Spleen (tissue), 11 donors: ENCODE measurements around the gene CDK5RAP3. TPM values are rescaled to one million over a fixed set of nuclear protein-coding genes. Genes with fewer than 3 reads are reported as not detected.

Experiments
- DNase-seq: peaks from one replicate; pipeline ENCODE4 v3.0.0-alpha.2; 2020
- H3K27ac ChIP-seq, 8 donors: fragments of 200-600 bp; sonication (generic) in 7 of 8; 1 replicate in 4 of 8; 2 replicates in 4 of 8; pipeline versions ENCODE4 v1.5.0 to v1.8.0; 2016 to 2021; ENCODE audit warnings: inconsistent platforms in 4 of 8, mild to moderate bottlenecking in 4 of 8, moderate library complexity in 1 of 8
- H3K27me3 ChIP-seq, 7 donors: fragments of 200-600 bp; sonication (generic) in 6 of 7; replicated peaks in 1 of 7; 1 replicate in 4 of 7; 2 replicates in 3 of 7; pipeline versions ENCODE4 v1.5.0 to v1.8.0; 2016 to 2021; ENCODE audit warnings: inconsistent platforms in 3 of 7, mild to moderate bottlenecking in 1 of 7
- H3K36me3 ChIP-seq, 6 donors: fragments of 200-600 bp; sonication (generic) in 5 of 6; 1 replicate in 4 of 6; 2 replicates in 2 of 6; pipeline versions ENCODE4 v1.5.0 to v1.8.0; 2016 to 2021; ENCODE audit warnings: inconsistent platforms in 2 of 6
- H3K4me1 ChIP-seq, 6 donors: fragments of 200-600 bp; sonication (generic) in 5 of 6; 1 replicate in 3 of 6; 2 replicates in 3 of 6; pipeline versions ENCODE4 v1.5.0 to v1.8.0; 2016 to 2021; ENCODE audit warnings: inconsistent platforms in 3 of 6
- H3K4me3 ChIP-seq, 8 donors: fragments of 200-600 bp; sonication (generic) in 7 of 8; 1 replicate in 4 of 8; 2 replicates in 4 of 8; pipeline versions ENCODE4 v1.5.0 to v1.8.0; 2016 to 2021; ENCODE audit warnings: inconsistent platforms in 4 of 8, mild to moderate bottlenecking in 4 of 8, moderate library complexity in 2 of 8
- H3K9me3 ChIP-seq, 8 donors: fragments of 200-600 bp; sonication (generic) in 7 of 8; 1 replicate in 4 of 8; 2 replicates in 4 of 8; pipeline versions ENCODE4 v1.5.0 to v1.8.0; 2016 to 2021; ENCODE audit warnings: inconsistent platforms in 4 of 8
- POLR2A ChIP-seq, 3 donors: fragments of 450-650 bp; IDR thresholded peaks; one replicate each; pipeline ENCODE4 v1.5.1; 2017; ENCODE audit warnings: antibody characterized with exemption in 3 of 3, mild to moderate bottlenecking in 1 of 3
- POLR2AphosphoS5 ChIP-seq, 3 donors: sonication (generic); formaldehyde crosslinking; IDR thresholded peaks; one replicate each; pipeline ENCODE4 v1.5.1; 2017; ENCODE audit warnings: antibody characterized with exemption in 3 of 3
- WGBS, 5 donors: extraction: QIAGEN DNeasy Blood & Tissue Kit in 3 of 5; methylation state at CpG; one replicate each; pipeline versions ENCODE4 v1.1.5 to v1.1.7; 2013 to 2018; 5-methylcytosine and 5-hydroxymethylcytosine counted together
- intact Hi-C: fragments of 100-400 bp; cut with DNase I; formaldehyde crosslinking; loops from one replicate; pipeline ENCODE4 v1.15.0; 2023; ENCODE audit warnings: low total_unique reads
- polyA plus RNA-seq, 3 donors: library from polyadenylated mRNA; stranded (reverse); fragments of 200-250 nt; gene quantifications; one replicate each; pipeline ENCODE4 v1.2.1, GENCODE V29; 2013
- total RNA-seq, 7 donors: library from RNA; depleted of rRNA in 3 of 7; stranded (reverse); fragments of >200 nt in 3 of 7; fragmentation: NEBNext Ultra II Directional in 4 of 7; extraction: Animal tissue kit (Norgen Biotek cat#: 25700) in 4 of 7; gene quantifications; one replicate each; pipeline versions ENCODE4 v1.1.0 to v1.2.1, GENCODE V29; 2016 to 2021
- TF ChIP-seq, protein P1 (sequence below), 11 experiments: fragments of 200-600 bp in 7 of 11; fragments of 450-650 bp in 4 of 11; sonication (generic) in 4 of 11; IDR thresholded peaks in 8 of 11; conservative IDR thresholded peaks in 3 of 11; 1 replicate in 7 of 11; 2 replicates in 4 of 11; pipeline versions ENCODE4 v1.4.0 to v1.8.0; 2016 to 2021; ENCODE audit warnings: antibody characterized with exemption in 11 of 11, inconsistent platforms in 4 of 11, mild to moderate bottlenecking in 1 of 11
- donor health status: healthy with polysubstance abuse.
- donor health status: DM: no; HTN: no; CAD: no; lungs with moderate emphysema.
- donor health status: DM: no; HTN: no; CAD: no.
- donor health status: Bipolar disorder and iron deficiency.
- donor health status: healthy.
- donor health status: DM: no; HTN: no; CAD: no.
- donor health status: DM: yes; HTN: yes; CAD: no.

The CDK5RAP3 gene
- total and polyA plus RNA-seq, 10 donors: 216 to 1,020 (median 261) TPM

DNA sequence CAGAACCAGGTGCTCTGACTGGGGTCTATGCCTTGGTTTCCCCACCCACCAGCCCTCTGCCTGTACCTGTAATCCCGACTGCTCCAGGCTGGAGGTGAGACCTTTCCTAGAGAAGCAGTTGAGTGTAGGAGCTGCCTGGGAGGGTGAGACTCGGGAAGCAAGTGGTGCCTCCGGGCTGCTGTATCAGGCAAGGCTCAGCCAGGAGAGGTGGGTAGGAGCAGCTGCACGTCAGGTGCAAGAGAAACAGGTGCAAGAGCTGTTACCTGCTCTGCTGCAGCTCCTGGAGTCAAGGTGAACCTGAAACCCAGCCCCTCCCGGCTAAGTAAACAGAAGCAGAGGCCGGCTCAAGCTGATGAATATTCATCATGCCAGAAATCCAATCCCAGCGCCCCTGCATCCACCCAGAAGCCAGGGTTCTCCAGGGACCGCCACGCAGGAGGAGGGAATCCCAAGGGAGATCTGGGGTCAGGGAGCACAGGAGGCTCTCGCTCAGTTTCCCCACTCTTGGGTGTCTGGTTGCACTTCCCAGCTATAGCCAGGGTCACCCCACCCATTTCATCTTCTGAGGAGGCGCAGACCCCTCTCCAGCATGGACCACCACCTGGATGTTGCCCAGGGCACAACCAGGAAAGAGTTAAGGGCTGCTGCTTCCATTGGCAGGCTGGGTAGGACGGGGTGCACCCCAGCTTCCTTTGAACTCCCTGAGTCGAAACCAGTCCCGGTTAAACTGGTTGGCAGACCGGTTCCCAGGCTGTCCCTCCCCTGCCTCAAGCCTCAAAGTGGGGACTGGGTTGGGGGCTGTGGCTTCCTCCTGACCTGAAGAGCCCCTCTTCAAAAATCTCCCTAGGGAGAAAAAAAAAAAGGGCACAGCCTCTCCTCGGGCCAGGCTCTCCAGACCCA, 13.1 kb upstream of the CDK5RAP3 start, which contains the start of gene PRR15L:
PRR15L (minus strand) TSS at position 293 of the 900 bp plus-strand sequence. CDS start 4,649 bp downstream, outside the sequence.
- Histone ChIP-seq H3K27me3 (no peaks in the 10 kb centered on the region), H3K9me3 (no peaks in the 10 kb centered on the region), H3K4me3 (no peak within 1 kb of the TSS), H3K27ac (no peak within 1 kb of the TSS), H3K4me1 (no peaks in the 10 kb centered on the region), H3K36me3 (peaks cover 0 to 2% (median 0%) of the 10 kb centered on the region in 6 donors)
- TF ChIP-seq POLR2A (IDR thresholded peaks at IDR 0.05) (no peak), POLR2AphosphoS5 (IDR thresholded peaks at IDR 0.05) (no peak)
- TF ChIP-seq, protein P1, sequence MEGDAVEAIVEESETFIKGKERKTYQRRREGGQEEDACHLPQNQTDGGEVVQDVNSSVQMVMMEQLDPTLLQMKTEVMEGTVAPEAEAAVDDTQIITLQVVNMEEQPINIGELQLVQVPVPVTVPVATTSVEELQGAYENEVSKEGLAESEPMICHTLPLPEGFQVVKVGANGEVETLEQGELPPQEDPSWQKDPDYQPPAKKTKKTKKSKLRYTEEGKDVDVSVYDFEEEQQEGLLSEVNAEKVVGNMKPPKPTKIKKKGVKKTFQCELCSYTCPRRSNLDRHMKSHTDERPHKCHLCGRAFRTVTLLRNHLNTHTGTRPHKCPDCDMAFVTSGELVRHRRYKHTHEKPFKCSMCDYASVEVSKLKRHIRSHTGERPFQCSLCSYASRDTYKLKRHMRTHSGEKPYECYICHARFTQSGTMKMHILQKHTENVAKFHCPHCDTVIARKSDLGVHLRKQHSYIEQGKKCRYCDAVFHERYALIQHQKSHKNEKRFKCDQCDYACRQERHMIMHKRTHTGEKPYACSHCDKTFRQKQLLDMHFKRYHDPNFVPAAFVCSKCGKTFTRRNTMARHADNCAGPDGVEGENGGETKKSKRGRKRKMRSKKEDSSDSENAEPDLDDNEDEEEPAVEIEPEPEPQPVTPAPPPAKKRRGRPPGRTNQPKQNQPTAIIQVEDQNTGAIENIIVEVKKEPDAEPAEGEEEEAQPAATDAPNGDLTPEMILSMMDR (IDR thresholded peaks at IDR 0.05 in 8 of 11, conservative IDR thresholded peaks at IDR 0.05 in 3 of 11): no peak
- no peak for DNase-seq
- intact Hi-C loops: no loop called here
- 57 to 79% (median 74%) methylated on average over 9 to 16 of the region's 16 CpGs for WGBS, 5 donors

DNA sequence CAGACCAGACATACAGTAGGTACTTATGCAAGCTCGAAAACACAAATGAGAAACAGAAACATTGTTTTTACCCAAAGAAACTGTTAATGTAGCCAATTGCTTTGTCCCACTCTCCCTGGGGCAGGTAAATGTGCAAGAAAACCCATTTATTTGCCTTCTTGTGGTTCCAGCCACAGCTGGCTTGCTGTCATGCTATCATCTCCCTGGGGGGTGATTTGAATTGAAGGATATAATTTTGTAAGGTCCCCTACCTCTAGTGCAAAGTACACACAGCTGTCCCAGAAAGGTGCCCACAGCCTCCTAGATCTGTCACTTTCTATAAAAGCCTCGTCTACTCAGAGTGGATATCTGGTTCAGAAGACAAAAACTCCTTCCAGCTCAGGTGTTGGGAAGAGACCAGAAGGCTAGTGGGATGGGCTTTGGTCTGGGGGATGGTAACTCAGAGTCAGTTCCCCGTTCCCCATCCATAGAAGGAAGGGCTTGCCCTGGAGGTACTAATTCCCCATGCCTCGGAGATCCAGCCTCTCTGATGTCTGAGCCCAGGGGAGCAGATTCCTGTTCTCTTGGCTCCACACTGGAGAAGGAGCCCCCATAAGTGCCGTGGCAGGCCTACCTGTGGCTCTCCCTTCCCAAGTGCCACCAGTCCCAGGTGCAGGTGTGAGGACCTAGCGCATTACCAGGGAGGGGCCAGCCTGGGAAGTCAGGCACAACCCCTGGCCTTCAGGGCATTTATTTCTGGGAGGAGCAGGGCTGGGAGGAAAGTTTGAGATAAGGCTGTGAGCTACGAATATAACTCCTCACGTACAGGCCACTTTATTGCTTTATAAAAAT, 10.9 kb upstream of the CDK5RAP3 start:
- intact Hi-C loops: no loop called here
- DNase-seq: no peak
- Histone ChIP-seq H3K36me3 (no peaks in the 10 kb centered on the region), H3K4me1 (no peaks in the 10 kb centered on the region), H3K27ac (no peak overlapping the region), H3K9me3 (no peaks in the 10 kb centered on the region), H3K27me3 (no peaks in the 10 kb centered on the region), H3K4me3 (no peak overlapping the region)
- TF ChIP-seq POLR2A (IDR thresholded peaks at IDR 0.05) (no peak), POLR2AphosphoS5 (IDR thresholded peaks at IDR 0.05) (no peak)
- TF ChIP-seq, protein P1 (IDR thresholded peaks at IDR 0.05 in 8 of 11, conservative IDR thresholded peaks at IDR 0.05 in 3 of 11): no peak
- WGBS, 5 donors: 67 to 81% (median 78%) methylated on average over 7 to 8 of the region's 8 CpGs

DNA sequence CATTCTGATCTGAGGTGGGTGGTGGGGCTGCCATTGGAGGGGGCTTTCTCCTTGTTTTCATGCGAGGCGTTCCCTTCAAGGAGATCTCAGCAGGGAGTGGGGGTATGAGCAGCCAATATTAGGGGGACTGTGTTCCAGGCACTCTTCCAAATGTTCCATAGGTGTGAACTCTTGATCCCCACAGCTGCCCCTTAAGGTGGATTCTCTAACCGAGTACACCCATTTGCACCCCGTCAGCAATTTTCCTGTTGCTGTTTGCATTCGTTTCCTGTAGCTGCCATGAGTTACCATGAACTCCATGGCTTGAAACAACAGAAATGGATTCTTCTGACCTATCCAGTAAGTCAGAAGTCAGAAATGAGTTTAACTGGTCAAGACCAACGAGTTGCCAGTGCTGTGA, 9.5 kb upstream of the CDK5RAP3 start:
- intact Hi-C loops: no loop called here
- no peak for DNase-seq
- Histone ChIP-seq H3K27ac (no peak overlapping the region), H3K4me1 (no peaks in the 10 kb centered on the region), H3K4me3 (no peak overlapping the region), H3K27me3 (no peaks in the 10 kb centered on the region), H3K36me3 (no peaks in the 10 kb centered on the region), H3K9me3 (no peaks in the 10 kb centered on the region)
- 77 to 86% (median 84%) methylated on average over 4 to 6 of the region's 6 CpGs for WGBS, 5 donors
- TF ChIP-seq POLR2A (IDR thresholded peaks at IDR 0.05) (no peak), POLR2AphosphoS5 (IDR thresholded peaks at IDR 0.05) (no peak)
- TF ChIP-seq, protein P1 (IDR thresholded peaks at IDR 0.05 in 8 of 11, conservative IDR thresholded peaks at IDR 0.05 in 3 of 11): no peak
